ENCODE data around the gene HS3ST6.

Gene HS3ST6

GRCh38 chr16:1861730-1862129, 56.5 kb downstream of the HS3ST6 start:
- H3K4me3 ChIP-seq (ENCODE audit: control insufficient read depth, low read depth, low read length), result no peak overlapping the region
- TF ChIP-seq, protein P1, sequence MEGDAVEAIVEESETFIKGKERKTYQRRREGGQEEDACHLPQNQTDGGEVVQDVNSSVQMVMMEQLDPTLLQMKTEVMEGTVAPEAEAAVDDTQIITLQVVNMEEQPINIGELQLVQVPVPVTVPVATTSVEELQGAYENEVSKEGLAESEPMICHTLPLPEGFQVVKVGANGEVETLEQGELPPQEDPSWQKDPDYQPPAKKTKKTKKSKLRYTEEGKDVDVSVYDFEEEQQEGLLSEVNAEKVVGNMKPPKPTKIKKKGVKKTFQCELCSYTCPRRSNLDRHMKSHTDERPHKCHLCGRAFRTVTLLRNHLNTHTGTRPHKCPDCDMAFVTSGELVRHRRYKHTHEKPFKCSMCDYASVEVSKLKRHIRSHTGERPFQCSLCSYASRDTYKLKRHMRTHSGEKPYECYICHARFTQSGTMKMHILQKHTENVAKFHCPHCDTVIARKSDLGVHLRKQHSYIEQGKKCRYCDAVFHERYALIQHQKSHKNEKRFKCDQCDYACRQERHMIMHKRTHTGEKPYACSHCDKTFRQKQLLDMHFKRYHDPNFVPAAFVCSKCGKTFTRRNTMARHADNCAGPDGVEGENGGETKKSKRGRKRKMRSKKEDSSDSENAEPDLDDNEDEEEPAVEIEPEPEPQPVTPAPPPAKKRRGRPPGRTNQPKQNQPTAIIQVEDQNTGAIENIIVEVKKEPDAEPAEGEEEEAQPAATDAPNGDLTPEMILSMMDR (IDR thresholded peaks at IDR 0.05; ENCODE audit: control insufficient read depth, insufficient read depth, low read depth, low read length, missing control alignments), result no peak
- no peak for DNase-seq (ENCODE audit: low read depth)

Data from AG09309 (cell line).